ENCODE measurements around the gene ALS2CL.

The ALS2CL gene

GRCh38 chr3:46664188-46664970, 29.1 kb downstream of the ALS2CL start:
- no peak for DNase-seq

DNA sequence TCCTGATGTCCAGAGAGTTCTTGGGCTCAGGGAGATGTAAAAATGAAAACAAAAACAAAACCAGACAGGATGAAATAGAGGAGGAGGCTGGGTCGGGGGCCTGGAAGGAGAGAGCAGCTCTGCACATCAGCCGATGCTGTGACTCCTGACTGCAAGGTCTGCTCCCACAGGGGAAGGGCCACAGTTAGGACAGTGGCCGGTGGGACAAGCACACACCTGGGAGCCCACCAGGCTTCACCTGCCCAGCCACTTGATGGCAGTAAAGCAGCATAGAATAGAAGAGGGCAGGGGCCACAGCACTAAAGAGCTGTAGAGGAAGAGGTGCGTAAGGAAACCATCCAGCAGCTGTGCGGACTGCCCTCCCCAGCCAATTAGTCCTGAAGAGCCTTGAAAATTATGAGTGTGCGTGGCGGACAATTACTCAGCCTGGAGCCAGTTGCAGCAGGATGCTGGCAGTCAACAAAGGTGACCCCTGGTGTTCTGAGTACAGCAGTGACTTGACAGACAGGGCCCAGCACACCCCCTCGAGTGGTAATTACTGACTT, 29.8 kb downstream of the ALS2CL start:
- DNase-seq, result no peak

DNA sequence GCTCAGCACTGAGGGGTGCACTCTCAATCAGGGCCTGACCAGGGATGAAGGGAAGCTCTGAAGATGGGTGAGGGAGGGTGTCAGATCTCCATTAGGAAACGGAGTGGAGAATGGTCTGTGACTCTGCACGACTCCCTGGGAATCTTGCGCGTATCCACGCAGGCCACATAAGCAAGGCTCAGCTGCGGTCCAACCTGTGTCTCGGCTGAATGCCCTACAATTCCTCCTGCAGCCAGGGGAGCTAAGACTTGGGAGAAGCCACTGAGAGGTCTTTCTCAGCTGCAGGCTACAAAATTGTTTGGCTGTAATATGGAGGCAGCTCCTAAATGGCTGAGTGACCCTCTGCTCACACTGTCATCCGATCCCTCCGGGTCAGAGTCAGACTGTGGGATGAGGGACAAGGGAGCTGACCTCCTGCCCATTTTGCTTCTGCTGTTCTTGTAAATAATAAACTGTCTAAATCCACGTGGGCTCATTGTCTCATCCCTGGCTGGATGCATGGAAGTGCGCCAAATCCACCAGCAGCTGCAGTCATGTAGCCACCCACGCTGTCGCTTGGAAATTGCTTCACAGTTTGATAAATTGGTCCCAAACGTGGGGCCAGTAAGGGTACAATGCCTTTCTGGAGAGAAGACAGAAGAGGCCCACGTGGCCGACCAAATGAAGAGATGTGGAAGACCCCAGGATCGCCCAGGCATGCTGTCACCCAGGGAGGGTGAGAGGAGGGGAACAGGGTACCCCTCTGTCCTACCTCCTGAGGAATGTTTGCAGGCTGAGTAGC, 30.5 kb downstream of the ALS2CL start:
- DNase-seq, result peak; percentile 34

DNA sequence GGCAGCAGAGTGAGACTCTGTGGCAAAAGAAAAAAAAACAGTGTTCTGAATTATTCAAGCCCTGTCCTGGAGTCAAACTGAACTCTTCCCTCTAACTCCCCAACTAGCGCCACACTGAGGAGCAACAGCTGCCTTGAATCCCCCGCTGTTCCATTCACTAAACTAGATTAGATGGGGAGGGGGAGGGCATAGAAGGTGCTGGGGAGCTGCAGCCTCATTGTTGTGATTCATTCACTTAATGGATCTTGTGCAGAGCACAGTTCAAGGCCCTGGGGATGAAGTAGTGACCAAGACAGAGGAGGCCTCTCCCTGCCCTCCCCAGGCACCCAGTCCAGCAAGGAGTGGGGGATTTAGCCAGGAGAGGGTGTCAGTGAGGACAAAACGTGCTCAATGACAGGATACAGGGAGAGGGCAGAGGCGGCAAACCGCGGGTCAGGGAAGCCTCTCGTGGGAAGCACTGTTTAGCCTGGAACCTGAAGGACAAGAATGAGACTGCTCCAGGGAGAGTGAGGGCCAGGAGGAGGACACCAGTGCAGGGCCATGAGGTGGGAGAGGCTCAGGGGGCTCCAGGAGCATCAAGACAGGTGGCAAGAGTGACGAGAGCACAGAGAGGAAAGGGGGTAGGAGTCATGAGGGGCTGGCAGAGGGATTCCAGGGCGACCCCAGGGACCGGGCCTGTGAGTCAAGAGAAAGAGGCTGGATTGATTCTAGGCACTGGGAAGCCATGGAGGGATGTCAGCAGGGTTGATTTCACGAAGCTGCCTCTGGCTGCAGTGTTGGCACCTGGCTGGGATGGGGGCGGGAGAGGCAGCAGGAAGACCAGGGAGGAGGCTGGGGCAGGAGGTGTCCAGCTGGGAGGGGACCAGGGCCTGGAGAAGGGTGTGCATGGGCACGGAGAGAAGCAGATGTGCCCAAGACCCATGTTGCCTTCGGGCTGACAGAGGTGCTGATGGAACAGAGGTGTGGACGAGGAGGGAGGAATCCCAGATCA, 31.4 kb downstream of the ALS2CL start:
- DNase-seq, result no peak

GRCh38 chr3:46660543-46661523, 32.6 kb downstream of the ALS2CL start:
- no peak for DNase-seq

- no peak for DNase-seq
Measured at GRCh38 chr3:46660003-46660402, 33.5 kb downstream of the ALS2CL start.

GRCh38 chr3:46659285-46659684, 34.2 kb downstream of the ALS2CL start:
- DNase-seq, result no peak

DNA sequence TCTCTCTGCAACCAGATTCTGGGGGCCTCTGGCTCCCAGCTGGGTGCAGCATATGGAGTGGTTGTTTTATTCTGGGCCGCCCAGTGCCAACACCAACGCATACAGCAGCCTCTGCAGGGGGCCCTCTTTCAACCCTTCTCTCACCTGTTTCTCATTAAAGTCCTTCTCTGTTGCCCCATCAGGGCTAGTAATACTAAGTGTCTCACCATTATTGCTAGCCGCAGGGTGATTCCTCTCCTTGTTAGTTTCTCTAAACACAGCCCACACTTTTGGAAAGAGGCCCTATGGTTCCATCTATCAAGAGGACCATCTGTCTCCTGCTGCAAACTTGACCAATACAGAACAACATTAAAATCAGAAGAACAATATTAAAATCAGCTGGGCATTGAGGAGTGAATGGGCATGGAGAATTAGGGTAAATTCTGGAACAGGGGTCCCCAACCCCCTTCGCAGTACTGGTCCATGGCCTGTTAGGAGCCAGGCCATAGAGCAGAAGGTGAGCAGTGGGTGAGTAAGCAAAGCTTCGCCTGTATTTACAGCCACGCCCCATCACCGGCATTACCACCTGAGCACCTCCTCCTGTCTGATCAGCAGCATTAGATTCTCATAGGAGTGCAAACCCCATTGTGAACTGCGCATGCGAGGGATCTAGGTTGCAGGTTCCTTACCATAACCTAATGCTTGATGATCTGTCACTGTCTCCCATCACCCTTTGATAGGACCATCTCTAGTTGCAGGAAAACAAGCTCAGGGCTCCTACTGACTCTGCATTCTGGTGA, 36.5 kb downstream of the ALS2CL start:
- DNase-seq, result no peak

DNA sequence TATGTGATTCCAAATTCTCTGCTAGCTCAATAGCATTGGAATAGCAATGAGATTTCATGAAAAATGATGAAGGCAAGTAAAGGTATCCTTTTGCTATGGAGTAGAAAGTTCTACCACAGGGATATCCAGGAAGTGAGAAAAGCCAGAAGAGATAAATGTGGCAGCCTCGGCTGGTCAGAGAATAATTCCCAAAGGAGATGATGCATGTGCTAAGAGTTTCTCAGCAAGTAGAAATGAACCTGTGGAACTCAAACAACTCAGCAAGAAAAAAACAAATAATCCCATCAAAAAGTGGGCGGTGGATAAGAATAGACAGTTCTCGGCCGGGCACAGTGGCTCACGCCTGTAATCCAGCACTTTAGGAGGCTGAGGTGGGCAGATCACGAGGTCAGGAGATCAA, 38.2 kb downstream of the ALS2CL start:
- no peak for DNase-seq

GRCh38 chr3:46651084-46651483, 42.4 kb downstream of the ALS2CL start:
- no peak for DNase-seq

DNA sequence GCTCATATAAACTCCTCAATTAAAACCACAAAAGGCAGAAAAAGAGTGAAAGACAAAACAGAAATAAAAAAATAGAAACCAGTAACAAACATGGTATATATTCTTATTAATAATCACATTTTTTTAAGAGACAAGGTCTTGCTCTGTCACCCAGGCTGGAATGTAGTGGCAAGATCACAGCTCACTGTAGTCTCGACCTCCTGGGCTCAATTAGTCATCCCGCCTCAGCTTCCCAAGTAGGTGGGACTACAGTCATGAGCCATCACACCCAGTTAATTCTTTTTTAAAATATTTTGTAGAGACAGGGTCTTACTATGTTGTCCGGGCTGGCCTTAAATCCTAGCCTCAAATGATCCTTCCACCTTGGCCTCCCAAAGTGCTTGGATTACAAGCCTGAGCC, 44.0 kb downstream of the ALS2CL start:
- DNase-seq, result no peak

DNA sequence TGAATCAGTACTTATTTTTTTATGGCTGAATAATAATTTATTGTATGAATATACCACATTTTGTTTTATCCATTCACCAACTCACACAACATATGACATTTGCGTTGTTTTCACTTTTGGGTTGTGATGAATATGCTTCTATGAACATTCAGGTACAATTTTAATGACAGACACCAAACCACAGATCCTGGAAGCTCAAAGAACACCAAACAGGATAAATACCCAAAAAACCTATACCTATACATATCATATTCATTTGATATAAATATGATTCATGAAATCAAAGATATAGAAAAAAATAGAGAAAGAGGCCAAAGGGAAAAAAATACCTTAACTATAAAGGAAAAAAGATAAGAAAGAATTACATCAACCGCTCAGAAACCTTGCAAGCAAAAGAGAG, 45.4 kb downstream of the ALS2CL start:
- DNase-seq, result no peak

DNA sequence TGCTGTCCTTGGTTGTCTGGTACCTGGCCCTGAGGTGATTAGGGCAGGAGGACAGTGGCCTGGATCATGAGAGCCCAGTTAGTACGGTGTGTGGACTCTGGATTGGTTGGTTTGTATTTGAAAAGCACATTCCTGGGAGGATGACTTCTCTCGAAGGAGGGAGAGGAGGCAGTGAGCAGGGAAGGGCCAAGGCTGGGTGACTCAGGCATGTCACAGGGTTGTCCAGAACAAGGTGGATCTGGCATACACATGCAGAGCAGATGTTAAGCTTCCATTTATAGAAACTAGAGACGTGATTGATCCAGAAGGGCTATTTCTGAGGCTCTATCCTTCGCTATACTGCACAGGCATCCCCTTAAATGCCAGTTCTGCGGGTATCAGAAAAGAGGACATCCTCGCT, 46.8 kb downstream of the ALS2CL start:
- DNase-seq, result no peak

DNA sequence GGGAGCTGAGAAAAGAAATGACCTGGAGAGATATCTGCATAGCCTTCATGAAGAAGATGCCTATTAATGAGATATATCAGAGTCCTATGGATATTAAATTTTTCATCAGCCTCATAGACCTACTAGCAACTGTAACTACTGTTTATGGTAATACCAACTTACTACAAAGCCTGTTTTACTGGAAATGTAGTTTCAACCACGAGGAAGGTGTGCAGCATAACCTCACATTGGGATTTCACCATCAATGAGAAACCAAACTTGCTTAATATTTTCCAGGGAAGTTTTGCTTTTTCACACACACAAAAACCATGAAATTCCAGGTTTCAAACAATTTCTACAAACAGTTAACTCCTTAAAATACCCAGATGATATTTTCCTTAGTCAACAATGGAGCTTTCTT, 49.8 kb downstream of the ALS2CL start:
- no peak for DNase-seq

- no peak for DNase-seq
Measured at GRCh38 chr3:46642971-46643370, 50.5 kb downstream of the ALS2CL start.

DNA sequence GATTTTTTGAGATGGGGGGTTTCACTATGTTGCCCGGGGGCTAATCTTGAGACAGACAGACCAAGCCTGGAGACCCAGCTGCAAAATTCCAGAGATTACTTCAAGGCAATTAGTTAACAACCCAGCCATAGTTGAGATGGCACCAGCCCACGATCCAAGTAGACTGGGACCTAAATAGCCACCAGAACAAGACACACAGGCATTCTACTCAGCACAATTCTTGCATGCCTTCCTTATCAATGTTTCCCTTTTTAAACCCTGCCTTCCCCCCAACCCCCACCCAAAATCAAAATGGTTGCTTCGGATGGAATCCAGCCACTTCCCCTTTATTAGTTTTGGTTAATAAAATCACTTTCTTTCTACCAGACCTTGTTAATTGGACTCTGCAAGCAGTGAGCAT, 52.6 kb downstream of the ALS2CL start:
- DNase-seq, result no peak

GRCh38 chr3:46639221-46639620, 54.3 kb downstream of the ALS2CL start:
- DNase-seq, result no peak

- DNase-seq, result no peak
Measured at GRCh38 chr3:46634856-46635255, 58.6 kb downstream of the ALS2CL start.

DNA sequence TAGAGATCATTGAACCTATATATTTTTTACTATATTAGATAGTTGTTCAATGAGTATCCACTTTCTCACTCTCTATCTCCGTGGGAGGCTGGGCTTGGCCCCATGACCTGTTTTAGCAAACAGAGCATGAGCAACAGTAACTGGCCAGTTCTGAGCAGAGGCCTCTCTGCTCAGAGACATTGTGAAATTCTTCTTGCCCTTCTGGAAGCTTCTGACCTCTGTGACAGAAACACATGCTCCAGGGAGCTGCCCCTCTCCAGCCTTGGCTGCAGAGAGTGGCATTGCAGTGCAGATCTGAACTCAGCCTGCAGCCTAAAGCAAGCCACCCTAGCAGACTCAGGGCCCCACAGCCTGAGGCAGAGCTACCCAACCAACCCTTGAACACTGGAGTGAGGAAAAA, 60.7 kb downstream of the ALS2CL start:
- no peak for DNase-seq

Data from hippocampal formation (tissue), 2 donors.